MM.1S (cell line): ENCODE results near the gene SEMA4D.

Source experiments
- DNase-seq: peaks from one replicate; pipeline ENCODE4 v3.0.0-alpha.2; 2015
- H2AFZ ChIP-seq: fragments of 300-600 bp; sonication (generic); 2 replicates; pipeline ENCODE4 v1.6.0; 2016; ENCODE audit warnings: antibody characterized with exemption, low read length
- H3F3A ChIP-seq: fragments of 300-600 bp; sonication (generic); 2 replicates; pipeline ENCODE4 v1.6.1; 2016; ENCODE audit warnings: mild to moderate bottlenecking, antibody characterized with exemption, low read length, moderate library complexity, mixed read lengths; ENCODE audit not compliant: insufficient read depth
- H3K27ac ChIP-seq: fragments of 300-600 bp; sonication (generic); 2 replicates; pipeline ENCODE4 v1.5.1; 2016; ENCODE audit warnings: mild to moderate bottlenecking, low read length
- H3K27me3 ChIP-seq: fragments of 300-600 bp; sonication (generic); replicated peaks from 2 replicates; pipeline ENCODE4 v1.6.0; 2016; ENCODE audit warnings: low read length; ENCODE audit not compliant: insufficient read depth
- H3K36me3 ChIP-seq: fragments of 300-600 bp; sonication (generic); replicated peaks from 2 replicates; pipeline ENCODE4 v1.6.1; 2016; ENCODE audit warnings: mild to moderate bottlenecking, low read length, mixed read lengths; ENCODE audit not compliant: insufficient read depth
- H3K4me1 ChIP-seq: fragments of 300-600 bp; sonication (generic); 2 replicates; pipeline ENCODE4 v1.6.1; 2016; ENCODE audit warnings: low read length, mixed read lengths
- H3K4me2 ChIP-seq: fragments of 300-600 bp; sonication (generic); 2 replicates; pipeline ENCODE4 v1.6.0; 2016; ENCODE audit warnings: low read depth, low read length
- H3K4me3 ChIP-seq: fragments of 300-600 bp; sonication (generic); 2 replicates; pipeline ENCODE4 v1.5.1; 2016; ENCODE audit warnings: low read length, mixed read lengths
- H3K79me2 ChIP-seq: fragments of 300-600 bp; sonication (generic); 2 replicates; pipeline ENCODE4 v1.6.1; 2016; ENCODE audit warnings: mixed run types, low read length, mixed read lengths
- H3K9ac ChIP-seq: fragments of 300-600 bp; sonication (generic); 2 replicates; pipeline ENCODE4 v1.6.1; 2016; ENCODE audit warnings: low read length, mixed read lengths
- H3K9me2 ChIP-seq: fragments of 300-600 bp; sonication (generic); replicated peaks from 2 replicates; pipeline ENCODE4 v1.6.1; 2016; ENCODE audit warnings: mild to moderate bottlenecking, low read length, mixed read lengths; ENCODE audit not compliant: insufficient read depth
- H3K9me3 ChIP-seq: fragments of 300-600 bp; sonication (generic); replicated peaks from 2 replicates; pipeline ENCODE4 v1.6.1; 2016; ENCODE audit warnings: mild to moderate bottlenecking, low read length, mixed read lengths; ENCODE audit not compliant: insufficient read depth
- H4K20me1 ChIP-seq: fragments of 300-600 bp; sonication (generic); 2 replicates; pipeline ENCODE4 v1.6.1; 2016; ENCODE audit warnings: mild to moderate bottlenecking, low read length, moderate library complexity, mixed read lengths; ENCODE audit not compliant: insufficient read depth
- EZH2 ChIP-seq: fragments of 300-600 bp; sonication (generic); optimal IDR thresholded peaks from 2 replicates; pipeline ENCODE3; 2017; ENCODE audit warnings: low read depth, mild to moderate bottlenecking, antibody characterized with exemption, low read length, mixed read lengths
- EZH2phosphoT487 ChIP-seq: fragments of 300-600 bp; sonication (generic); IDR thresholded peaks from 2 replicates; pipeline ENCODE4 v1.6.1; 2018; ENCODE audit warnings: antibody characterized with exemption, low read length
- TF ChIP-seq, protein P1 (sequence below): fragments of 300-600 bp; sonication (generic); IDR thresholded peaks from 2 replicates; pipeline ENCODE4 v1.5.1; 2016; ENCODE audit warnings: antibody characterized with exemption, low read length, mixed read lengths

The SEMA4D gene

DNA sequence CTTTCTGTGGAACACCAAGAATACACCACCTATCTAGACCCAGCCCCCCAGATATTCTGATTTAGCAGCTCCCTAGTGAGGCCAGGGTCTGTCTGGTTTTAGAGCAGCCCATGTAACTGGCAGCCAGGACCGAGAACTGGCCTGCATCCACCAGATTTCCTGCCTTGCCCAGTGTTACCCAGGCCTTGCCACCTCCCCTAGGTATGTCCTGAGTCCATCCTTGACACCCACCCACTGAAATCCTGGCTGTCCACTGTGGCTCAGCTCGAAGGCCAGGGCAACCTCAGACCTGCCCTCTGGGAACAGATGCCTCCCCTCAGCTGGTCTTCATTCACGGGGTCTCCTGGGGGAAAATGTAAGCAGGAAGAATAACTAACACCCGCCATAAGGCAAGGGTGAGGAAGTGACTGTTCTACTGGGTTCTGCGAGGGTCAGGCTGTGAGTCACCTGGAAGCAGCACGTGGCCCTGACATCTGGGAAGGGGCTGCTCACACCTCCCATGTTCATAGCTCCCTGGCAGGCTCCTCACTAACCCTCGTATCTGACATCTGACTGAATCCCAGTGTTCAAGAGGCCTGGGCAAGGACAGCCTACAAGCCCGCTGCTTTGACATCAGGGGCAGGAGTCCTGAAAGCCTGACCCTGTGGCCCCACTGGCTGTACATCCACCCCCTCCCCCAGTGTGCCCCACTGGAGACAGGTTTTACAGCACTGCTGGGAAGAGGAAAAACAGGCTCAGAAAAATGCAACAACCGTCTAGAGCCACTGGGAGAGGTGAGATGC, 72.7 kb downstream of the SEMA4D start:
- no peak for TF ChIP-seq EZH2phosphoT487
- no peak for TF ChIP-seq EZH2
- TF ChIP-seq, protein P1, sequence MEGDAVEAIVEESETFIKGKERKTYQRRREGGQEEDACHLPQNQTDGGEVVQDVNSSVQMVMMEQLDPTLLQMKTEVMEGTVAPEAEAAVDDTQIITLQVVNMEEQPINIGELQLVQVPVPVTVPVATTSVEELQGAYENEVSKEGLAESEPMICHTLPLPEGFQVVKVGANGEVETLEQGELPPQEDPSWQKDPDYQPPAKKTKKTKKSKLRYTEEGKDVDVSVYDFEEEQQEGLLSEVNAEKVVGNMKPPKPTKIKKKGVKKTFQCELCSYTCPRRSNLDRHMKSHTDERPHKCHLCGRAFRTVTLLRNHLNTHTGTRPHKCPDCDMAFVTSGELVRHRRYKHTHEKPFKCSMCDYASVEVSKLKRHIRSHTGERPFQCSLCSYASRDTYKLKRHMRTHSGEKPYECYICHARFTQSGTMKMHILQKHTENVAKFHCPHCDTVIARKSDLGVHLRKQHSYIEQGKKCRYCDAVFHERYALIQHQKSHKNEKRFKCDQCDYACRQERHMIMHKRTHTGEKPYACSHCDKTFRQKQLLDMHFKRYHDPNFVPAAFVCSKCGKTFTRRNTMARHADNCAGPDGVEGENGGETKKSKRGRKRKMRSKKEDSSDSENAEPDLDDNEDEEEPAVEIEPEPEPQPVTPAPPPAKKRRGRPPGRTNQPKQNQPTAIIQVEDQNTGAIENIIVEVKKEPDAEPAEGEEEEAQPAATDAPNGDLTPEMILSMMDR, result no peak
- peaks cover 96% of the 10 kb centered on the region for H3K79me2 ChIP-seq
- H2AFZ ChIP-seq, result no peak overlapping the region
- H3K4me3 ChIP-seq, result no peak overlapping the region
- no peak overlapping the region for H3K9ac ChIP-seq
- no peaks in the 10 kb centered on the region for H3K36me3 ChIP-seq
- peak overlapping the region; percentile 53; the same call in 1 of the 2 replicates for H3K4me2 ChIP-seq
- H3F3A ChIP-seq, result peaks cover 19% of the 10 kb centered on the region
- no peaks in the 10 kb centered on the region for H4K20me1 ChIP-seq
- H3K9me2 ChIP-seq, result no peaks in the 10 kb centered on the region
- H3K4me1 ChIP-seq, result peaks cover 41% of the 10 kb centered on the region
- H3K27ac ChIP-seq, result peak overlapping the region; percentile 95; the same call in 1 of the 2 replicates
- H3K27me3 ChIP-seq, result no peaks in the 10 kb centered on the region
- no peaks in the 10 kb centered on the region for H3K9me3 ChIP-seq
- no peak for DNase-seq

DNA sequence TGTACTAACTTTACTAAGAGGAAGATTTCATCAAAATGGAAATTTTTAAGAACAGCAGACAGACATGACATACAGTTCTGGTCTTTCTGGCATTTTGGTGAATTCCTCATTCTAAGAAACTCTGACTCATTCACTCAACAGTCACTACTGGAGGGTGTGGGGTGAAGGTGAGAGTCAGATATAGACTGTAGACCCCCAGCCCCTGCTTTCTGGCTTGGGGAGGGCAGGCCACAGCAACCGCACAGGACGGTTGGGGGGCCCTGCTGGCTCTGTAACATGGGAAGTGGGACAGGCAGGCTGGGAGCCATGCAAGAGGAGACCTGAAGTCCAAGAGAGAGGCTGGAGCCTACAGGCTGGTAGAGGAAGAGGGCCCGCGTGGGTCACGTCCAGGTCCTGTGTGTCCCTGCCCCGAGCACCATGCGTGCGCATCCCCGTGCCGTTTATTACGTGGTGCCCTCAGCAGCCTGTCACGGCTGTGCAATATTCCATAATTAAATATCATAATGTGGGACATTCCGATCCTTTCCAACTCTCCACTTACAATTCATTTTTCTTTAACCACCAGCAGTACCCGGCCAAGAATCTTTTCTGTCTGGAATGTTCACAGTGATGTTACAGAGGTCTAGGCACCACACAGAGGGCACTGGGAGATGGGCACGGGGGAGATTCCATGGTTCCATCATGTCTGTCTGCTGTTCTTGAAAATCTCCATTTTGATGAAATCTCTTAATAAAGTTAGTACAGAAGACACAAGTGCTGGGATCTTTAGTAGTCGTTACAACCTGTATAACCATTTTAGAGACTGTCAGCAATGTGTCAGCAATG, 75.5 kb downstream of the SEMA4D start:
- H2AFZ ChIP-seq, result no peak overlapping the region

DNA sequence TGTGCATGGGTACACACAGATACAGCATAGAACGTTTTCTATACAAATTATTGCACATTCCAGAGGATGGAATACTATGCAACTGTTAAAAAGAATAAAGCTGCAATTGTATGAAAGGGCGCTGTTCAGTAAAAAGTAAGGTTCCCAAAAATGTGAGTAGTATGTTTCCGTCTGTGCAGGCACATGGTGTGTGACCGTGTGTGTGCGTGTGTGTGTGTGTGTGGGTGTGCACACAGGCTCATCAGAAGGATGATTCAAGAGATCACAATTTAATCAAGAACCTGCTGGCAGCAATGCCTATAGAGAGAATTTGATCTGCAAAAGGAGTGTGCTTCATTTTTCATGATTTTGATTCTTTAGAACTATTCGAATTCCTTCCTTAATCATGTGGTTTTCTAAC, 76.3 kb downstream of the SEMA4D start:
- Histone ChIP-seq H3K27ac (no peak overlapping the region), H3K27me3 (no peaks in the 10 kb centered on the region), H3K4me2 (no peak overlapping the region), H3K36me3 (no peaks in the 10 kb centered on the region), H2AFZ (no peak overlapping the region), H3K79me2 (peaks cover 100% of the 10 kb centered on the region), H3K4me1 (peaks cover 32% of the 10 kb centered on the region), H3K4me3 (no peak overlapping the region), H3K9me3 (no peaks in the 10 kb centered on the region), H3K9ac (no peak overlapping the region), H3F3A (peaks cover 7% of the 10 kb centered on the region), H3K9me2 (no peaks in the 10 kb centered on the region), H4K20me1 (no peaks in the 10 kb centered on the region)
- no peak for DNase-seq
- TF ChIP-seq EZH2phosphoT487 (no peak), EZH2 (no peak)
- TF ChIP-seq, protein P1, result no peak

More for the DNA sequence above, 75.5 kb downstream of the SEMA4D start:
- no peak for DNase-seq
- H3K4me2 ChIP-seq, result no peak overlapping the region
- peaks cover 96% of the 10 kb centered on the region for H3K79me2 ChIP-seq
- H3K9me2 ChIP-seq, result no peaks in the 10 kb centered on the region
- no peaks in the 10 kb centered on the region for H3K9me3 ChIP-seq
- TF ChIP-seq EZH2 (no peak), EZH2phosphoT487 (no peak)
- TF ChIP-seq, protein P1, result no peak
- no peaks in the 10 kb centered on the region for H3K36me3 ChIP-seq
- no peak overlapping the region for H3K4me3 ChIP-seq
- no peaks in the 10 kb centered on the region for H3K27me3 ChIP-seq
- peaks cover 15% of the 10 kb centered on the region for H3F3A ChIP-seq
- H4K20me1 ChIP-seq, result no peaks in the 10 kb centered on the region
- H3K27ac ChIP-seq, result no peak overlapping the region
- H3K4me1 ChIP-seq, result peaks cover 37% of the 10 kb centered on the region
- H3K9ac ChIP-seq, result no peak overlapping the region
